HCT116 (cell line): Measurements from ENCODE around the gene PNRC1.

Experiments used
- EZH2 ChIP-seq: fragments of 200-600 bp; sonication (generic); IDR thresholded peaks from 2 replicates; pipeline ENCODE4 v1.6.1; 2017; ENCODE audit warnings: antibody characterized with exemption, mixed run types
- YY1 ChIP-seq: IDR thresholded peaks from 2 replicates; pipeline ENCODE4 v1.6.1; 2011; ENCODE audit warnings: low read length, low read depth, moderate library complexity, mild to moderate bottlenecking; ENCODE audit not compliant: insufficient replicate concordance; ENCODE audit errors: extremely low read depth
- TF ChIP-seq, protein P1 (sequence below), 3 experiments: fragments of 200-600 bp in 1 of 3; sonication (generic) in 1 of 3; IDR thresholded peaks in 2 of 3; conservative IDR thresholded peaks in 1 of 3; 2 replicates each; pipeline ENCODE4 v1.5.1; 2012 to 2017; ENCODE audit warnings: low read depth in 2 of 3, low read length in 2 of 3, antibody characterized with exemption in 1 of 3, borderline replicate concordance in 1 of 3, control low read depth in 1 of 3, mild to moderate bottlenecking in 1 of 3, mixed read lengths in 1 of 3, mixed run types in 1 of 3, moderate library complexity in 1 of 3; ENCODE audit not compliant: insufficient read depth in 1 of 3

DNA sequence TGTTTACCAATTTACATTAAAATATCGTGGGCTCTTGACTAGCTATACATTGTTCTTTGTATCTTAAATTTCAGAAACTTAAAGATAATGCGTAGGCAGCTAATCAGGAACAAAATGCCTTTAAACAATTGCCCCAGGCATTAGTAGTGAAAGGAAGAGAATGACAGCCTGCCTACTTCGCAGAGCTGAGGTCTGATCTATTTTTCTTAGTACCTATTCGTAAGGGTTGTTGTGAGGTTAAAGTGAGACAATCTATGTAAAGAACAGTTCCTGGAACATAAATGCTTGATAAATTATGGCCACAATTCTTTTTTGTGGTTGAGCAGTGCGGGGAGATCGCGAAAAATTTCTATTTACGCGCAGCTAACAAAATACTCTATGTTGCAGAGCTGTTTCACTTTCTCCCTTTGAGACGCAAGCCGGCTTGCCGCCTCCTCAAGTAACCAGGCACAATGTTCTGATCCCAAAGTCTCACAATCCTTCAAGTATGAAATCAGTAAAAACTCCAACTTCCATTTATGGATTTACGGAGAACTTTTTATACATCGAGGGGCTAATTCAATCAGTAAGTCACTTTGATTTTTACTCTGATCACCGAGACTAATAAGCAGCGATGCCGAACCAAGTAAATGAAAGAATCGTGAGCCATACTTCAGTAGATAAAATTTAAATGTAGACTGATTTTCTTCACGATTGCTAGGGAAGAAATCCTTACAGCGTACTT, 878 bp upstream of the PNRC1 start:
- TF ChIP-seq, protein P1, sequence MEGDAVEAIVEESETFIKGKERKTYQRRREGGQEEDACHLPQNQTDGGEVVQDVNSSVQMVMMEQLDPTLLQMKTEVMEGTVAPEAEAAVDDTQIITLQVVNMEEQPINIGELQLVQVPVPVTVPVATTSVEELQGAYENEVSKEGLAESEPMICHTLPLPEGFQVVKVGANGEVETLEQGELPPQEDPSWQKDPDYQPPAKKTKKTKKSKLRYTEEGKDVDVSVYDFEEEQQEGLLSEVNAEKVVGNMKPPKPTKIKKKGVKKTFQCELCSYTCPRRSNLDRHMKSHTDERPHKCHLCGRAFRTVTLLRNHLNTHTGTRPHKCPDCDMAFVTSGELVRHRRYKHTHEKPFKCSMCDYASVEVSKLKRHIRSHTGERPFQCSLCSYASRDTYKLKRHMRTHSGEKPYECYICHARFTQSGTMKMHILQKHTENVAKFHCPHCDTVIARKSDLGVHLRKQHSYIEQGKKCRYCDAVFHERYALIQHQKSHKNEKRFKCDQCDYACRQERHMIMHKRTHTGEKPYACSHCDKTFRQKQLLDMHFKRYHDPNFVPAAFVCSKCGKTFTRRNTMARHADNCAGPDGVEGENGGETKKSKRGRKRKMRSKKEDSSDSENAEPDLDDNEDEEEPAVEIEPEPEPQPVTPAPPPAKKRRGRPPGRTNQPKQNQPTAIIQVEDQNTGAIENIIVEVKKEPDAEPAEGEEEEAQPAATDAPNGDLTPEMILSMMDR (IDR thresholded peaks at IDR 0.05 in 2 of 3, conservative IDR thresholded peaks at IDR 0.05 in 1 of 3; ENCODE audit: borderline replicate concordance in 1 of 3, insufficient read depth in 1 of 3, low read depth in 2 of 3, low read length in 2 of 3), result no peak
- TF ChIP-seq YY1, result no peak
- TF ChIP-seq EZH2, result no peak
